Breast epithelium (tissue), 4 donors: ENCODE measurements around the gene HSPD1. TPM values are rescaled to one million over a fixed set of nuclear protein-coding genes. Genes with fewer than 3 reads are reported as not detected.
A peak's percentile ranks its signal among the peaks of the same experiment; 100 is the strongest.

Experiments
- DNase-seq, 2 donors: peaks; one replicate each; pipeline ENCODE4 v3.0.0-alpha.2; 2019; ENCODE audit warnings: low spot score in 2 of 2
- H3K27ac ChIP-seq, 2 donors: fragments of 200-600 bp; sonication (generic) in 1 of 2; one replicate each; pipeline ENCODE4 v1.5.1; 2016 to 2019; ENCODE audit warnings: mild to moderate bottlenecking in 1 of 2
- H3K27me3 ChIP-seq, 2 donors: fragments of 200-600 bp; sonication (generic) in 1 of 2; one replicate each; pipeline versions ENCODE4 v1.5.1 to v1.6.0; 2017 to 2019; ENCODE audit warnings: control low read depth in 1 of 2, mild to moderate bottlenecking in 1 of 2
- H3K36me3 ChIP-seq: fragments of 200-600 bp; one replicate; pipeline ENCODE4 v1.5.1; 2019
- H3K4me1 ChIP-seq, 2 donors: fragments of 200-600 bp; sonication (generic); one replicate each; pipeline ENCODE4 v1.5.1; 2016 to 2019; ENCODE audit warnings: control low read depth in 1 of 2
- H3K4me3 ChIP-seq, 3 donors: fragments of 200-600 bp; sonication (generic); 1 replicate in 2 of 3; 2 replicates in 1 of 3; pipeline ENCODE4 v1.5.1; 2016 to 2019; ENCODE audit warnings: mild to moderate bottlenecking in 3 of 3, moderate library complexity in 2 of 3
- H3K9me3 ChIP-seq, 2 donors: fragments of 200-600 bp; sonication (generic) in 1 of 2; one replicate each; pipeline ENCODE4 v1.5.1; 2016 to 2019; ENCODE audit warnings: control low read depth in 1 of 2
- CTCF ChIP-seq, 3 donors: fragments of 450-650 bp; IDR thresholded peaks; one replicate each; pipeline ENCODE4 v1.5.1; 2016 to 2017; ENCODE audit warnings: antibody characterized with exemption in 3 of 3, mild to moderate bottlenecking in 3 of 3, moderate library complexity in 3 of 3
- POLR2A ChIP-seq: fragments of 450-650 bp; IDR thresholded peaks from one replicate; pipeline ENCODE4 v1.6.1; 2016; ENCODE audit warnings: antibody characterized with exemption, mild to moderate bottlenecking, moderate library complexity
- POLR2AphosphoS5 ChIP-seq, 3 donors: sonication (generic); formaldehyde crosslinking; IDR thresholded peaks; one replicate each; pipeline ENCODE4 v1.6.1; 2017; ENCODE audit warnings: antibody characterized with exemption in 3 of 3
- intact Hi-C: fragments of 100-400 bp; cut with DNase I; formaldehyde crosslinking; loops from one replicate; pipeline ENCODE4 v1.15.1; 2023; ENCODE audit warnings: low total_unique reads
- total RNA-seq, 3 donors: library from RNA; depleted of rRNA; stranded (reverse); fragments of >200 nt; gene quantifications; one replicate each; pipeline ENCODE4 v1.1.0, GENCODE V29; 2016

Gene HSPD1
- total RNA-seq, 3 donors from 2014 or later = 108 to 227 (median 205) TPM

GRCh38 chr2:197498235-197498936 is 1.3 kb downstream of the HSPD1 start:
- intact Hi-C loops = loop anchor here (5.0 kb wide), 1 partner anchor 1964 kb away; no protein-coding TSS in a partner anchor
- H3K4me3 ChIP-seq = peak overlapping the region; percentile 77 to 92 (median 80)
- peak overlapping the region; percentile 97 to 98 for H3K27ac ChIP-seq
- no peaks in the 10 kb centered on the region for H3K27me3 ChIP-seq
- TF ChIP-seq POLR2A (no peak), POLR2AphosphoS5 (IDR thresholded peaks at IDR 0.05) (no peak), CTCF (IDR thresholded peaks at IDR 0.05) (no peak)
- H3K9me3 ChIP-seq = no peaks in the 10 kb centered on the region
- DNase-seq = no peak
- peaks cover 0 to 26% of the 10 kb centered on the region in 2 donors for H3K4me1 ChIP-seq
- no peaks in the 10 kb centered on the region for H3K36me3 ChIP-seq

- H3K27me3 ChIP-seq = no peaks in the 10 kb centered on the region
- intact Hi-C loops = loop anchor here (5.0 kb wide), 1 partner anchor 1965 kb away; no protein-coding TSS in a partner anchor
- peaks cover 0 to 24% of the 10 kb centered on the region in 2 donors for H3K4me1 ChIP-seq
- no peaks in the 10 kb centered on the region for H3K9me3 ChIP-seq
- H3K27ac ChIP-seq = no peak overlapping the region
- DNase-seq = no peak
- peak overlapping the region in 1 of 3 donors; percentile 80 for H3K4me3 ChIP-seq
- no peak for TF ChIP-seq CTCF (IDR thresholded peaks at IDR 0.05)
- TF ChIP-seq POLR2A = no peak
- no peak for TF ChIP-seq POLR2AphosphoS5 (IDR thresholded peaks at IDR 0.05)
- no peaks in the 10 kb centered on the region for H3K36me3 ChIP-seq
These were observed 2.3 kb downstream of the HSPD1 start for GRCh38 chr2:197497326-197497725.

GRCh38 chr2:197496695-197497094 is 2.9 kb downstream of the HSPD1 start:
- Histone ChIP-seq H3K4me1 (peaks cover 0 to 18% of the 10 kb centered on the region in 2 donors), H3K36me3 (no peaks in the 10 kb centered on the region), H3K4me3 (no peak overlapping the region), H3K9me3 (no peaks in the 10 kb centered on the region), H3K27ac (no peak overlapping the region), H3K27me3 (no peaks in the 10 kb centered on the region)
- no peak for DNase-seq
- TF ChIP-seq POLR2AphosphoS5 (IDR thresholded peaks at IDR 0.05) = no peak
- no peak for TF ChIP-seq CTCF (IDR thresholded peaks at IDR 0.05)
- no peak for TF ChIP-seq POLR2A
- intact Hi-C loops = loop anchor here (5.0 kb wide), 1 partner anchor 1966 kb away; no protein-coding TSS in a partner anchor

- H3K4me3 ChIP-seq = no peak overlapping the region
- no peaks in the 10 kb centered on the region for H3K9me3 ChIP-seq
- peaks cover 0 to 13% of the 10 kb centered on the region in 2 donors for H3K4me1 ChIP-seq
- TF ChIP-seq CTCF (IDR thresholded peaks at IDR 0.05) (no peak), POLR2AphosphoS5 (IDR thresholded peaks at IDR 0.05) (no peak), POLR2A (no peak)
- no peaks in the 10 kb centered on the region for H3K36me3 ChIP-seq
- no peak for DNase-seq
- H3K27me3 ChIP-seq = no peaks in the 10 kb centered on the region
- H3K27ac ChIP-seq = no peak overlapping the region
- intact Hi-C loops = loop anchor here (5.0 kb wide), 1 partner anchor 1967 kb away; no protein-coding TSS in a partner anchor
These were observed 4.1 kb downstream of the HSPD1 start for GRCh38 chr2:197495433-197496134.

- H3K9me3 ChIP-seq = peaks cover 9 to 10% of the 10 kb centered on the region in 2 donors
- H3K4me3 ChIP-seq = no peak overlapping the region
- H3K4me1 ChIP-seq = no peaks in the 10 kb centered on the region
- no peaks in the 10 kb centered on the region for H3K27me3 ChIP-seq
- H3K27ac ChIP-seq = peak overlapping the region; percentile 54 to 77
- no peaks in the 10 kb centered on the region for H3K36me3 ChIP-seq
- intact Hi-C loops = no loop called here
- peak; percentile 29 to 56 for DNase-seq
- TF ChIP-seq POLR2A = no peak
- no peak for TF ChIP-seq POLR2AphosphoS5 (IDR thresholded peaks at IDR 0.05)
- TF ChIP-seq CTCF (IDR thresholded peaks at IDR 0.05) = no peak
These were observed 12.3 kb downstream of the HSPD1 start for GRCh38 chr2:197487385-197487784.
